HG03095 (cell line): Measurements from ENCODE around the gene BBS1.

ENCODE experiments used
- ATAC-seq: cut with Tn5 transposase; IDR thresholded peaks from one replicate; pipeline ENCODE4 v1.9.1; 2021; ENCODE audit warnings: moderate library complexity; ENCODE audit not compliant: unreplicated experiment

The BBS1 gene

GRCh38 chr11:66548774-66549630, 38.6 kb downstream of the BBS1 start:
- ATAC-seq, result no peak

DNA sequence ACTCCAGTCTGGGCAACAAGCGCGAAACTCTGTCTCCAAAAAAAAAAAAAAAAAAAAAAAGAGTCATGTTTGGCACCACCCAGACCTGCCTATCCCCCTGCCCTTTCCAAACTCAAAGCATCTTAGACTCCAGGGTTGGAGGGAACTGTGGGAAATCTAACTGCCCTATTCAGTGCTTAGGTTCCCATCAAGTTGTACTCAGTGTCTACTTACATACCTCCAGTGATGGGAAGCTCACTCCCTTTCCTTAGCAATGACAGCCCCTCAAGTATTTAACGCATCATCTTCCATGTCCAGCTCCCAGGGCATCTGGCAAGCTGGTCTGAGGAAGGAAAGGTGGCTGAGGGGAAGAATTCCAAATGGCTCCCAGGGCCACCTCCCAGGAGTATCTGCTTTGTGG, 39.3 kb downstream of the BBS1 start:
- ATAC-seq, result no peak

- no peak for ATAC-seq
Measured at GRCh38 chr11:66550887-66551286, 40.5 kb downstream of the BBS1 start.

DNA sequence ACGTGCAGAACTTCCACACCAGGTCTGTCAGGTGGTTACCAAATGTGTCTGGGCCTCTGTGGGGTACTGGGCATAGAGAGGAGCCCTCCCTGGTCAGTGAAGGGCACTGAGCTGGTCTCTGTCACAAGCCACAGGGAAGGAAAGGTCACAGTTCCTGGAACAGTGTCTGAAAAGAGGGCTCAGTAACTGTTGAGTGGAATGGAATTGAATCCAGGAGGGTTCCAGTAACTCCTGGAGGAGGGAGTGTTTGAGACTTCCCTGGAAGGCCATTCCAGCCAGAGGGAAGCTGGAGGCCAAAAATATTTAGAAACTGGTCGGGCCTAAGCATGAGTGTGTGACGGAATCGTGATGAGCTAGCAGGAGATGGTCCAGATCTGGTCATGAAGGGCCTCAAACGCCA, 44.2 kb downstream of the BBS1 start:
- no peak for ATAC-seq

GRCh38 chr11:66555416-66555815, 45.0 kb downstream of the BBS1 start:
- no peak for ATAC-seq

GRCh38 chr11:66556086-66556485, 45.7 kb downstream of the BBS1 start:
- ATAC-seq, result no peak

GRCh38 chr11:66557733-66558326, 47.4 kb downstream of the BBS1 start:
- ATAC-seq, result no peak

DNA sequence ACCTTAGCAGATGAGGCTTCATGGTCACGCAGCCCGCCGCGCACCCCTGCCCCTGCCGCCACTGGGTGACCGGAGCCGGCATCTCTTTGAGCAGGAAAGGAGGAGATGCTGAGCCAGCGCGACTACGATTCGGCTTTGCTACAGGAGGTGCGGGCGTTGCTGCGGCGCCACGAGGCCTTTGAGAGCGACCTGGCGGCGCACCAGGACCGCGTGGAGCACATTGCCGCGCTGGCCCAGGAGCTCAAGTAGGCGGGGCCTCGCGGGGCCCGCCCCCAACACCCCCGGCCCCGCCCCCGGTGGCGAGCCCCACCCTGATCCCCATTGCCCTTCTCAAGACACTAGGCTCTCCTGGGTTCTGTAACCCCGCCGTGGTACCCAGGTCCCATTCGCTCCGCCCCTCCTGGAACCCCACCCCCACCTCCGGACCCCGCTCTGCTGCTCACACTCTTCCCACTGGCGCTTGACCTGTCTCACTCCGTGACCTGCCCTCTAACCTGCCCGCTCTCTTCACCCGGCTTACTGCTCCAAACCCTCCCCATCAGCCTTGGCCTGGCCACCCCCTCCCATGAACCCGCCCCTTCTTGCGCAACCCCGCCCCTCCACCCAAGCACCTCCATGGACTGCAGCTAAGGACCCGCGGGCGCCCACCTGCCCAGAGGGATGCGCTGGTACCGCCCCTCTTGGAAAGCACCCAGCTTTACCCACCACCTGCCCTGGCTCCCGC, 48.9 kb downstream of the BBS1 start:
- ATAC-seq, result no peak

DNA sequence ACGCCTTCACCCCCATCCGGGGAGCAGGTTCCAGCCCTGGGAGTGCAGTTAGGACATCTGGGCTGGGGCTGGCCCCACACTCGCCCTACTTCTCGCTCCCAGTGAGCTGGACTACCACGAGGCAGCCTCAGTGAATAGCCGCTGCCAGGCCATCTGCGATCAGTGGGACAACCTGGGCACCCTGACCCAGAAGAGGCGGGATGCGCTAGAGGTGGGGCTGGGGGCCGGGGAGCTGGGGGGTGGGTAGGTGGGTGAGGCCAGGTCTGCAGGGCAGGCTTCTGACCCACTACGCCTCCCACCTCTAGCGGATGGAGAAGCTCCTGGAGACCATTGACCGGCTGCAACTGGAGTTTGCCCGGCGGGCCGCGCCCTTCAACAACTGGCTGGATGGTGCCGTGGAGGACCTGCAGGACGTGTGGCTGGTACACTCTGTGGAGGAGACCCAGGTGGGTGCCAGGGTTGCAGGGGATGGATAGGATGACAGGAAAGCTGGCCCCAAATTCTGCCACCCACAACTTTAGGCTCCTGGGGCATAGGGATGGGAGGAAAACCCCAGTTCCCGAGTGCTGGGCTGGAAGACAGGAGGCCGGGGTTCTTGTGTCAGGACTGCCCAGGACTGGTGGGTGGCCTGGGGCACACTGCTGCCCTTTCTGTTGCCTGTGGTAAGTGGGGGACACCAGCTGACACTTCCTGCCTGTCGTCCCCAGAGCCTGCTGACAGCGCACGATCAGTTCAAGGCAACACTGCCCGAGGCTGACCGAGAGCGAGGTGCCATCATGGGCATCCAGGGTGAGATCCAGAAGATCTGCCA, 49.6 kb downstream of the BBS1 start:
- ATAC-seq, result no peak

DNA sequence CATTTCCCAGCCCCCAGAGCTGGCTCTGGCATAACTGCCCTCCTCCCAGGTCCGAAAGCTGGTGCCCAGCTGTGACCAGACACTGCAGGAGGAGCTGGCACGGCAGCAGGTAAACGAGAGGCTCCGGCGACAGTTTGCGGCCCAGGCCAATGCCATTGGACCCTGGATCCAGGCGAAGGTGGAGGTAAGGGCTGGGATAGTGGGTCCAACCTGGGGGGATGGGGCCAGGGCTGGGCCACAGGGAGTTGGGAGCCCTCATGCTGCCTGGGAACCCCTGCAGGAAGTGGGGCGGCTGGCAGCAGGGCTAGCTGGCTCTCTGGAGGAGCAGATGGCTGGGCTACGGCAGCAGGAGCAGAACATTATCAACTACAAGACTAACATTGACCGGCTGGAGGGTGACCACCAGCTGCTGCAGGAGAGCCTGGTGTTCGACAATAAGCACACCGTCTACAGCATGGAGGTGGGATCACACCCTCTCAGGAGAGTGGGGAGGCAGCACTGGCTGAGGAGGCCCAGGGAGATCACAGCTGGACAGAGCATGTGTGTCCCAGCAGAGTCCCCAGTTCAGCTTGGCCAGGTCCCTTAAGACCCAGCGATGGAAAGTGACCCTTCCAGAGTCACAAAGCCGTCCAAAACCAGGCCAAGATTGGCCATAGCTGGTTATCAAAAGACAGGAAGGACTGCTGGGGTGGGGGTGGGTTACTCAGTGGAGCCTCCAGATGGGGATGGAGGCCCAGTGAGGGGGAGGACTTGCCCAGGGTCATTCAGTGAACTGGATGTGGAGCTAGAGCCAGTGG, 50.9 kb downstream of the BBS1 start:
- no peak for ATAC-seq

DNA sequence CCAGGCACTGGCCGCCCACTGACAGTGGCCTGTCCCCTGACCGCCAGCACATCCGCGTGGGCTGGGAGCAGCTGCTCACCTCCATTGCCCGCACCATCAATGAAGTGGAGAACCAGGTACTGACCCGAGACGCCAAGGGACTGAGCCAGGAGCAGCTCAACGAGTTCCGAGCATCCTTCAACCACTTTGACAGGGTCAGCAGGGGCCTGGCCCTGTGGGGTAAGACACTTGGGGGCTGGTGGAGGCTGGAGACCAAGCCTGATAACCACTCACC, 51.5 kb downstream of the BBS1 start:
- ATAC-seq, result no peak

GRCh38 chr11:66562275-66562674, 51.8 kb downstream of the BBS1 start:
- no peak for ATAC-seq

DNA sequence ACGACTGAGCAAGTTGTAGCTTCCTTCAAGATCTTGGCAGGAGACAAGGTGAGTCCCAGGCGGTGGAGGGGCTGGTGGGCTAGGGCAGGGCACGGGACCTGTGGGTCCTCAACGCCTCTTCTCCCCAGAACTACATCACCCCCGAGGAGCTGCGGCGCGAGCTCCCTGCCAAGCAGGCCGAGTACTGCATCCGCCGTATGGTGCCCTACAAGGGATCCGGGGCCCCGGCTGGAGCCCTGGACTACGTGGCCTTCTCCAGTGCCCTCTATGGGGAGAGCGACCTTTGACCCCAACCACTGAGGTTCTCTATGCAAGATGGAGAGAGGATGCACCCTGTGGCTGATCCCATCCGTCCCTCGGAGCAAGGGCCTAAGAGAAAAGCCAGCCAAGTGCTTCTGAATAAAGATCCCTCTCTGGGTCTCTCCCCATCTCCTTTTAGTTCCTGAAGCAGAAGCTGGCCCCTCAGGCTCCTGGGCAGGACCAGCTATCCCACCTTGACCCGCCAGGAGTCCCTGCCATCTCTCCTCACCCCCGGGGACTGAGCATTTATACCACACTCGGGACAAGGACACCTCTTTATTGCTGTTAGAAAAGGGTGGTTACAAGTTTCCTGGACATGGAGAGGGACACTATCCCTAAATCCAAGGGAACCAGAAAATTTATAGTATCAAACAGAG, 52.6 kb downstream of the BBS1 start:
- ATAC-seq, result no peak

- ATAC-seq, result no peak
Measured at GRCh38 chr11:66563832-66564231, 53.4 kb downstream of the BBS1 start.

DNA sequence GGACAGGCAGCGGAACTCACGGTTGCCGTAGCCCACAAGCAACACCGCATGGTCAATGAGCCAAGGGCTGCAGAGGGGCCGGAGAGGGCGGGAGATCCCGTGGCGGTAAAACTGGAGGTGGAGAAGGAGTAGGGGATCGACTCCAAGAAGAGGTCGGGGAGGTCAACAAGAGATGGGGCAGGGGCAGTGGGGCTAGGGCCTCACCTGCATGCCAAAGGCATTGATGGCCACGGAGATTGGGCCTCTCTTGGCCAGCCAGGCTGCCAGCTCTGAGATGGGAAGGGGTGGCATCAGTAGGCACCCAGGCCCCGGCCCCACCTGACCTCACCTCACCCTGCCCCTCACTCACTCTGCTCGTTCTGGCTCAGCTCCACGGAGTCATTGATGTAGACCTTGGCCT, 54.1 kb downstream of the BBS1 start:
- no peak for ATAC-seq

DNA sequence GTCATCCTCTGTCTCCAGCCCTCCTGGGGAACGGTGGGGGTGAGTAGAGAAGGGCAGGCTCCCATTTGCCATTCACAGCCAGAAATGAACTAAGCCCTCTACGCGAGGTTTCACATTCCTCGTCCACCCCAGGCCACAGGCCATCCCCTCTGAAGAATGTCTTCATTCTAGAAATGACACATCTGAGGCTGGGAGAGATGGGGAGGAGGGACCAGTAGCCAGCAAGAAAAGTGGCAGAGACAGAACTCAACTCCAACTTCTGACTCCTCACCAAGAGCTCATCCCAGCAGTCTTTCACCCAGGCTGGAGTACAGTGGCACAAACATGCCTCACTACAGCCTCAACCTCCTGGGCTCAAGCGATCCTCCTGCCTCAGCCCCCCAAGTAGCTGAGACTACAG, 54.5 kb downstream of the BBS1 start:
- no peak for ATAC-seq

- ATAC-seq, result no peak
Measured at GRCh38 chr11:66566221-66566620, 55.8 kb downstream of the BBS1 start.

GRCh38 chr11:66567787-66568123, 57.3 kb downstream of the BBS1 start:
- no peak for ATAC-seq

GRCh38 chr11:66568124-66568916, 57.9 kb downstream of the BBS1 start, which contains the start of gene CTSF:
CTSF (minus strand) TSS chr11:66568606; CDS start chr11:66568486, 120 bp downstream.
- ATAC-seq, result no peak
